ENCODE data around the gene LNX2. TPM values are rescaled to one million over a fixed set of nuclear protein-coding genes. Genes with fewer than 3 reads are reported as not detected.

The LNX2 gene
- total and polyA plus RNA-seq, 2 of the 4 experiments (the other 2 are of a cell fraction) = 3.1 to 7.2 TPM

DNA sequence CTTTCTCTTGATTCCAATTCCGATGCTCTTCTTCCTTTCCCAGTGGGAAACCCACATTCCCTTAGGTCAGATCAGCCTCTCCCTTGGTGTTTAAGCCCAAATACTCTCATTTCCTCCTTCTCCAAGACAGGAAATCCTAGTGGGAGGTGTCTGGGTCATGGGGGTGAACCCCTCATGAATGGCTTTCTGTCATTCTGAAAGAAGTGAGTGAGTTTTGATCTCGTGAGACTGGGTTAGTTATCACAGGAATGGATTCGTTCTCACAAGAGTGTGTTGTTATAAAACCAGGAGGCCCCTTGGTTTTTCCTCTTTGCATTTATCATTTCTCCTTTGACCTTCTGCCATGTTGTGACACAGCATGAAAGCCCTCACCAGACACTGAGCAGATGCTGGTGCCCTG lies 93.8 kb downstream of the LNX2 start:
- ChIA-PET CTCF (no interaction called here), POLR2A (ENCODE audit: unreplicated experiment) (no interaction called here)
- no peaks in the 10 kb centered on the region for H3K79me1 ChIP-seq (ENCODE audit: low read depth in 1 of 2, low read length in 2 of 2)
- no peak overlapping the region for H2AK9ac ChIP-seq (replicated peaks; ENCODE audit: low read depth, low read length, poor library complexity)
- H3K4me2 ChIP-seq (ENCODE audit: low read depth, low read length) = no peak overlapping the region
- no peak overlapping the region for H2BK120ac ChIP-seq (ENCODE audit: low read depth, low read length)
- H3K9me3 ChIP-seq (ENCODE audit: control insufficient read depth, insufficient read depth, low read length) = peaks cover 4% of the 10 kb centered on the region; the same call in 1 of the 2 replicates
- no CpG with 5 or more reads among the region's 3 CpGs for WGBS, 2 experiments (ENCODE audit: extremely low coverage in 2 of 2, insufficient read length in 1 of 2)
- ATAC-seq (ENCODE audit: low read depth) (no peak), DNase-seq (no peak)
- in situ Hi-C loops (cut with MboI; ENCODE audit: low sequenced_read_pairs) = loop anchor here (10.0 to 25.0 kb wide), 2 partner anchors 152 to 461 kb away; partner anchors contain the start of gene URAD
- H3K9ac ChIP-seq (ENCODE audit: low read depth, low read length) = no peak overlapping the region
- H4K5ac ChIP-seq (ENCODE audit: low read depth, low read length) = no peak overlapping the region
- H3K4me1 ChIP-seq (ENCODE audit: control insufficient read depth, insufficient read depth, low read length) = no peaks in the 10 kb centered on the region
- no peaks in the 10 kb centered on the region for H4K20me1 ChIP-seq (ENCODE audit: insufficient read depth, low read length)
- BruUV-seq (replicated peaks) = no TSS peak
- H2AK5ac ChIP-seq (ENCODE audit: low read depth, low read length) = no peak overlapping the region
- no peaks in the 10 kb centered on the region for H3K36me3 ChIP-seq (ENCODE audit: control insufficient read depth, insufficient read depth, low read length)
- no peak overlapping the region for H3K4ac ChIP-seq (ENCODE audit: low read depth, low read length)
- no peak overlapping the region for H2AFZ ChIP-seq (replicated peaks; ENCODE audit: low read length, poor library complexity)
- dilution Hi-C loops (cut with HindIII; ENCODE audit: low sequenced_read_pairs, unreplicated experiment) = no loop called here
- no peak for TF ChIP-seq CEBPB (IDR thresholded peaks at IDR 0.05; ENCODE audit: low read depth, low read length)
- peaks cover 21% of the 10 kb centered on the region for H3K27me3 ChIP-seq (ENCODE audit: control insufficient read depth, insufficient read depth, low read length)
- H3K23ac ChIP-seq (ENCODE audit: low read depth, low read length) = no peak overlapping the region
- H2BK5ac ChIP-seq (ENCODE audit: low read depth, low read length, poor library complexity, severe bottlenecking) = no peak overlapping the region
- H3K18ac ChIP-seq (ENCODE audit: low read depth, low read length) = no peak overlapping the region
- no peaks in the 10 kb centered on the region; the same call in 1 of the 2 replicates for H3K9me1 ChIP-seq (ENCODE audit: insufficient read depth, low read length)
- H3K27ac ChIP-seq (ENCODE audit: insufficient read depth, low read length) = no peak overlapping the region
- H3K14ac ChIP-seq (replicated peaks; ENCODE audit: low read depth, low read length) = no peak overlapping the region
- no peak overlapping the region for H2BK15ac ChIP-seq (ENCODE audit: low read depth, low read length)
- H2BK20ac ChIP-seq (ENCODE audit: low read depth, low read length) = no peak overlapping the region
- no peak overlapping the region for H4K91ac ChIP-seq (ENCODE audit: insufficient read depth, low read depth, low read length)
- H3K4me3 ChIP-seq (ENCODE audit: insufficient read depth, low read depth, low read length) = no peak overlapping the region
- no peak overlapping the region for H3K56ac ChIP-seq (ENCODE audit: extremely low read depth, insufficient read depth, low read length)
- no peak overlapping the region for H4K8ac ChIP-seq (ENCODE audit: low read depth in 2 of 2, low read length in 2 of 2)
- intact Hi-C loops (cut with micrococcal nuclease) = no loop called here
